Measurements from ENCODE around the gene RBBP6. TPM values are rescaled to one million over a fixed set of nuclear protein-coding genes. Genes with fewer than 3 reads are reported as not detected.

Gene RBBP6
- total RNA-seq, 4 donors from 2014 or later = 37.1 to 58.4 (median 46.1) TPM

- TF ChIP-seq CTCF (IDR thresholded peaks at IDR 0.05; ENCODE audit: low read depth) = no peak
Measured at GRCh38 chr16:24552705-24553246, 13.4 kb downstream of the RBBP6 start.

GRCh38 chr16:24553983-24554382, 14.6 kb downstream of the RBBP6 start:
- no peak for TF ChIP-seq CTCF (IDR thresholded peaks at IDR 0.05; ENCODE audit: low read depth)

- TF ChIP-seq CTCF (IDR thresholded peaks at IDR 0.05; ENCODE audit: low read depth) = no peak
Measured at GRCh38 chr16:24555346-24555872, 16.0 kb downstream of the RBBP6 start.

GRCh38 chr16:24562811-24563210, 23.4 kb downstream of the RBBP6 start:
- no peak for TF ChIP-seq CTCF (IDR thresholded peaks at IDR 0.05; ENCODE audit: low read depth)

- TF ChIP-seq CTCF (IDR thresholded peaks at IDR 0.05; ENCODE audit: low read depth) = no peak
Measured at GRCh38 chr16:24568392-24568791, 29.0 kb downstream of the RBBP6 start.

GRCh38 chr16:24571096-24571495, 31.7 kb downstream of the RBBP6 start:
- TF ChIP-seq CTCF (IDR thresholded peaks at IDR 0.05; ENCODE audit: low read depth) = no peak

GRCh38 chr16:24572069-24572468, 32.7 kb downstream of the RBBP6 start:
- no peak for TF ChIP-seq CTCF (IDR thresholded peaks at IDR 0.05; ENCODE audit: low read depth)

Measured in subcutaneous adipose tissue (tissue), 4 donors.